GM12801 (cell line): ENCODE results near the gene RSPO3.

Source experiments
- CTCF ChIP-seq: IDR thresholded peaks from one replicate; pipeline ENCODE4 v1.5.1; 2011; ENCODE audit warnings: control low read depth; ENCODE audit not compliant: insufficient read length; ENCODE audit errors: extremely low read depth

The RSPO3 gene

GRCh38 chr6:127160484-127160883, 42.0 kb downstream of the RSPO3 start:
- TF ChIP-seq CTCF: no peak

- TF ChIP-seq CTCF: no peak
Observed at GRCh38 chr6:127162836-127163235, 44.4 kb downstream of the RSPO3 start.

- TF ChIP-seq CTCF: no peak
Observed at GRCh38 chr6:127164036-127164435, 45.6 kb downstream of the RSPO3 start.

- no peak for TF ChIP-seq CTCF
Observed at GRCh38 chr6:127164565-127164964, 46.1 kb downstream of the RSPO3 start.

- TF ChIP-seq CTCF: no peak
Observed at GRCh38 chr6:127173156-127173940, 54.9 kb downstream of the RSPO3 start.

GRCh38 chr6:127176146-127176545, 57.7 kb downstream of the RSPO3 start:
- TF ChIP-seq CTCF: no peak

- no peak for TF ChIP-seq CTCF
Observed at GRCh38 chr6:127177030-127177922, 58.8 kb downstream of the RSPO3 start.
